ENCODE measurements around the gene RUVBL1. TPM values are rescaled to one million over a fixed set of nuclear protein-coding genes. Genes with fewer than 3 reads are reported as not detected.

The RUVBL1 gene
- total RNA-seq, 2 experiments from 2014 or later, result 5.6 to 7.7 TPM

DNA sequence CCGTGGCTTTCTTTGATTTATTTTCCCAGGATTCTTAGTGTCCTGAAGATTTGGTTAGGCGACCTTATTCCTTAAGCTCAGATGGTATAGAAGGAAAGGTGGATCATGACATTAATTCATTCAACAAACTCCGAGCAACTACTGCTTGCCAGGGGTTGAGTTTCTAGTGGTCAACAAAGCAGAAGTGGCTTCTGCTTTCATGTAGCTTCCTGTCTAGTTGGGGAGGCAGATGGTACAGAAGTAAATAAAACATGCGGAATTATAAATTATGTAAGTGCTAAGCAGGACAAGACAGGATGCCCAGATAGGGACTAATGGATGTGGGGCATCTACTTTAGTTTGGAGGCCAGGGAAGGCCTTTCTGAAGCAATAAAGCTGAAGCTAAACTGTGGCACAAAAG, 45.2 kb upstream of the RUVBL1 start:
- Histone ChIP-seq H3K9me3 (ENCODE audit: control insufficient read depth in 1 of 2, insufficient read depth in 1 of 2, low read length in 2 of 2) (no peaks in the 10 kb centered on the region), H3K27ac (ENCODE audit: low read depth in 1 of 2, low read length in 2 of 2) (no peak overlapping the region), H3K27me3 (ENCODE audit: control insufficient read depth in 1 of 2, insufficient read depth in 2 of 2, low read length in 2 of 2) (no peaks in the 10 kb centered on the region), H3K4me3 (ENCODE audit: low read length) (no peak overlapping the region), H3K36me3 (ENCODE audit: insufficient read depth, low read length) (peaks cover 6% of the 10 kb centered on the region), H3K4me1 (ENCODE audit: insufficient read depth, low read length) (peaks cover 9% of the 10 kb centered on the region)
- POLR2A ChIA-PET, result no interaction called here
- ATAC-seq (ENCODE audit: poor library complexity), result no peak
- no peak for DNase-seq
- intact Hi-C loops (cut with DNase I, micrococcal nuclease), result no loop called here
- Mint-ChIP-seq H3K4me3 (no peak overlapping the region), H3K36me3 (ENCODE audit: low read depth) (peaks cover 22% of the 10 kb centered on the region), H3K4me1 (ENCODE audit: low read depth) (peaks cover 31% of the 10 kb centered on the region), H3K27me3 (no peaks in the 10 kb centered on the region), H3K27ac (no peak overlapping the region), H3K9me3 (no peaks in the 10 kb centered on the region)
- CTCF ChIA-PET, result no interaction called here
- TF ChIP-seq, protein P1, sequence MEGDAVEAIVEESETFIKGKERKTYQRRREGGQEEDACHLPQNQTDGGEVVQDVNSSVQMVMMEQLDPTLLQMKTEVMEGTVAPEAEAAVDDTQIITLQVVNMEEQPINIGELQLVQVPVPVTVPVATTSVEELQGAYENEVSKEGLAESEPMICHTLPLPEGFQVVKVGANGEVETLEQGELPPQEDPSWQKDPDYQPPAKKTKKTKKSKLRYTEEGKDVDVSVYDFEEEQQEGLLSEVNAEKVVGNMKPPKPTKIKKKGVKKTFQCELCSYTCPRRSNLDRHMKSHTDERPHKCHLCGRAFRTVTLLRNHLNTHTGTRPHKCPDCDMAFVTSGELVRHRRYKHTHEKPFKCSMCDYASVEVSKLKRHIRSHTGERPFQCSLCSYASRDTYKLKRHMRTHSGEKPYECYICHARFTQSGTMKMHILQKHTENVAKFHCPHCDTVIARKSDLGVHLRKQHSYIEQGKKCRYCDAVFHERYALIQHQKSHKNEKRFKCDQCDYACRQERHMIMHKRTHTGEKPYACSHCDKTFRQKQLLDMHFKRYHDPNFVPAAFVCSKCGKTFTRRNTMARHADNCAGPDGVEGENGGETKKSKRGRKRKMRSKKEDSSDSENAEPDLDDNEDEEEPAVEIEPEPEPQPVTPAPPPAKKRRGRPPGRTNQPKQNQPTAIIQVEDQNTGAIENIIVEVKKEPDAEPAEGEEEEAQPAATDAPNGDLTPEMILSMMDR (IDR thresholded peaks at IDR 0.05), result no peak

DNA sequence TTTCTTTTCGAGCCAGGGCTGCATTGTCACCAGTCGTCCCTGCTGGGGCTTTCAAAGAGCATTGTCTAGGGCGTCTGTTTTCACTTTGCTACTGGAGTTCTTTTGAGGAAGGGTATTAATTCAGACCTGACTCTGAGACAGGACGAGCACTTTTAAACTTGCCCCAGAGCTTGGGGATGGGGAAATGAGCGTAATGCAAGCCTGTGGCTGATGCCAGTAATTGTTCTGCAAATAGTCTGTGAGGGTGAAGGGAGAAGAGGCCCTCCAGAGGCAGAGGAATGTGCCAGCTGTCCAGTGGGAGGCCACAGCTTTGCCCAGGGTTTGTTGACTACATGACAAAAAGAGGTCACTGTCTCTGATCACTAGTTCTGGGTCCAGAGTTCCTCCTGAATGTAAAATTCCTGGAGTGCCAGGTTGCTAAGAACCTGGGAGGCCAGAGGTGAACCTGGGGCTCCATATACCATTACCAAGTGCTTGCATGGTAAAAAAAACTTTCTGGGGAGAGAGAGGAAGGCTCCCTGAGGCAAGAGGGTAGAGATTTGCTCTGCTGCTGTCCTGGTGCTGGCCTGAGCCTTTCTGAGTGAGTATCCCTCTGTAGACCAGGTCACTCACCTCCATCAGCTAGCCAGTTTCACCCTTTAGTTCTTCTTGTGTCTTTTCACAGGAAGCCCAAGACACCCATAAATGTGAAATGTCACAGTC, 44.5 kb upstream of the RUVBL1 start:
- Histone ChIP-seq H3K27ac (ENCODE audit: low read depth in 1 of 2, low read length in 2 of 2) (no peak overlapping the region), H3K4me3 (ENCODE audit: low read length) (no peak overlapping the region), H3K4me1 (ENCODE audit: insufficient read depth, low read length) (peaks cover 7% of the 10 kb centered on the region), H3K9me3 (ENCODE audit: control insufficient read depth in 1 of 2, insufficient read depth in 1 of 2, low read length in 2 of 2) (no peaks in the 10 kb centered on the region), H3K27me3 (ENCODE audit: control insufficient read depth in 1 of 2, insufficient read depth in 2 of 2, low read length in 2 of 2) (no peaks in the 10 kb centered on the region), H3K36me3 (ENCODE audit: insufficient read depth, low read length) (peaks cover 6% of the 10 kb centered on the region)
- no peak overlapping the region for H3K4me3 Mint-ChIP-seq
- H3K9me3 Mint-ChIP-seq, result no peaks in the 10 kb centered on the region
- TF ChIP-seq, protein P1 (IDR thresholded peaks at IDR 0.05), result no peak
- DNase-seq, result no peak
- no peak overlapping the region for H3K27ac Mint-ChIP-seq
- no peaks in the 10 kb centered on the region for H3K27me3 Mint-ChIP-seq
- no peak for ATAC-seq (ENCODE audit: poor library complexity)
- H3K36me3 Mint-ChIP-seq (ENCODE audit: low read depth), result peaks cover 25% of the 10 kb centered on the region
- peaks cover 24% of the 10 kb centered on the region for H3K4me1 Mint-ChIP-seq (ENCODE audit: low read depth)
- intact Hi-C loops (cut with DNase I, micrococcal nuclease), result no loop called here
- POLR2A ChIA-PET, result interaction anchor here (0.6 kb wide), 1 partner anchor 14 kb away, joined by 4 read pairs; no protein-coding TSS in a partner anchor
- CTCF ChIA-PET, result no interaction called here

DNA sequence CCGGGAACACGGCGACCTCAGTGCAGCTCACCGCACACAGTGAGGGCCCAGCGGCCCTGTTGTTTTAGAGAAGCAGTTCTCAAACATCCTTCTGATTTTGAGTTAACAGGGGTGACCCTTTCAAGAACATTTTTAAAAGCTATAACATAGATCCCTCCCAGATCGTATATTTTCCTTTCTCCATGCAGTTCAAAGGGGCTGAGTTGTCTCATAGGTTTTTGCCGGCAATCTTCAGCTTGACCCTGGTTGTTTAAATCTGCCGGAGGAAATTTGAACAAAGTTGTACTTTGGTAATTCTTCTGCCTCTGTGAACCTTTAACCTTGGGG, 44.0 kb upstream of the RUVBL1 start:
- ChIA-PET POLR2A (interaction anchor here (0.6 kb wide), 1 partner anchor 14 kb away, joined by 4 read pairs; no protein-coding TSS in a partner anchor), CTCF (no interaction called here)
- ATAC-seq (ENCODE audit: poor library complexity) (no peak), DNase-seq (no peak)
- Histone ChIP-seq H3K36me3 (ENCODE audit: insufficient read depth, low read length) (peaks cover 10% of the 10 kb centered on the region), H3K4me3 (ENCODE audit: low read length) (no peak overlapping the region), H3K4me1 (ENCODE audit: insufficient read depth, low read length) (peaks cover 7% of the 10 kb centered on the region), H3K27me3 (ENCODE audit: control insufficient read depth in 1 of 2, insufficient read depth in 2 of 2, low read length in 2 of 2) (no peaks in the 10 kb centered on the region), H3K27ac (ENCODE audit: low read depth in 1 of 2, low read length in 2 of 2) (no peak overlapping the region), H3K9me3 (ENCODE audit: control insufficient read depth in 1 of 2, insufficient read depth in 1 of 2, low read length in 2 of 2) (no peaks in the 10 kb centered on the region)
- Mint-ChIP-seq H3K4me3 (no peak overlapping the region), H3K27me3 (no peaks in the 10 kb centered on the region), H3K27ac (no peak overlapping the region), H3K9me3 (no peaks in the 10 kb centered on the region), H3K36me3 (ENCODE audit: low read depth) (peaks cover 30% of the 10 kb centered on the region), H3K4me1 (ENCODE audit: low read depth) (peaks cover 22% of the 10 kb centered on the region)
- TF ChIP-seq, protein P1 (IDR thresholded peaks at IDR 0.05), result no peak
- intact Hi-C loops (cut with DNase I, micrococcal nuclease), result no loop called here
